ENCODE data around the gene PLXNA4. TPM values are rescaled to one million over a fixed set of nuclear protein-coding genes. Genes with fewer than 3 reads are reported as not detected.

PLXNA4 gene
- total RNA-seq, 1 donor: 2.6 TPM

- Histone ChIP-seq H3K9me3 (ENCODE audit: low read depth, low read length) (no peaks in the 10 kb centered on the region), H3K4me1 (ENCODE audit: insufficient read depth, low read length) (no peaks in the 10 kb centered on the region), H3K27me3 (ENCODE audit: insufficient read depth, low read length) (no peaks in the 10 kb centered on the region), H3K4me3 (ENCODE audit: low read length) (no peak overlapping the region)
Observed at GRCh38 chr7:132098327-132098726, 477.9 kb downstream of the PLXNA4 start.

DNA sequence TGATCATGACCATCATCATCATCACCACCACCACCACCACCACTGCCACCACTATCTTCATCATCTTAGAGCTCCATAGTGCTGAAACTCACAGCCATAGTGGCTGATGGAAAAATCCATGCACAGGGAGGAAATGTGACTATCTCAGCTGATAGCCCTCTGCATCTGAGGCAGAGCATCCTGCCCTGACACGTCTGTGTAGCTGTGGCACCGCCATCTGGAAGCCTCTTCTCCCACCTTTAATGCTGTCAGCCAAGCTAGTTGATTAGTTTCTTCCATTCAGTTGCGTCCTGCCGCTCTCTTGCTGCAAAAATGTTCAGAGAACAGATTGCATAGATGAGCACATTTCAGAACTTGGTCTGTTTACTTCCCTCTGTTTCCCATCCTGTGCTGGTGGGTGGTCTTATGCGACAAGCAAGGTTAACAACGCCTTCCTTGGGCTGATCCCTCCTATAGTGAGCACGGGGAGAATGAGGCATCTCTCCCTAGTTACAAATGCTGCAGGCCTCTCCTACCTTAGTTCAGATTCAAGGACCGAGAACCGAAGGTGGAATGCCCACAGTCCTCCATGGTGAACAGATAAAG, 478.6 kb downstream of the PLXNA4 start:
- Histone ChIP-seq H3K27me3 (ENCODE audit: insufficient read depth, low read length) (no peaks in the 10 kb centered on the region), H3K4me3 (ENCODE audit: low read length) (no peak overlapping the region)

GRCh38 chr7:132095111-132095765, 481.0 kb downstream of the PLXNA4 start:
- no peaks in the 10 kb centered on the region for H3K9me3 ChIP-seq (ENCODE audit: low read depth, low read length)
- H3K4me1 ChIP-seq (ENCODE audit: insufficient read depth, low read length): no peaks in the 10 kb centered on the region
- H3K4me3 ChIP-seq (ENCODE audit: low read length): no peak overlapping the region
- no peaks in the 10 kb centered on the region for H3K27me3 ChIP-seq (ENCODE audit: insufficient read depth, low read length)

More for the DNA sequence above, 478.6 kb downstream of the PLXNA4 start:
- no peaks in the 10 kb centered on the region for H3K9me3 ChIP-seq (ENCODE audit: low read depth, low read length)
- no peaks in the 10 kb centered on the region for H3K4me1 ChIP-seq (ENCODE audit: insufficient read depth, low read length)

DNA sequence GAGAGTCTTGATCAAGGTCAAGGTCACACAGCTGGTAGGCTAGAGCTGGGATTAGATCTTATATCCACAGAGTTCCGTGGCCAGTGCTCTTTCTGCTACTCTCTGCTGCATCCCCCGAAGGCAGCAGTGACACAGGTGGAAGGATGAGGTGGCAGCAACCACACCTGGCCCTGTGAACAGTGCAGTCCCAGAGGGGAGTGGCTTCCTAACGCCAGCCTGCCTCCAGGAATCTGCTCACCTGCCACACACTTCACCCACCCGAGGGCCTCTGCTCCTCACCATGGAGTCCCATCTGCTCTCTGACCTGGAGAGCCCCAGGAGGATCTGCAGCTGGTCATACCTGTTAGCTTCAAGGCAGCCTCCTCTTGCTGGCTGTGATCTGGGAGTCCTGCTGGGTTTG, 484.2 kb downstream of the PLXNA4 start:
- Histone ChIP-seq H3K4me1 (ENCODE audit: insufficient read depth, low read length) (no peaks in the 10 kb centered on the region), H3K4me3 (ENCODE audit: low read length) (no peak overlapping the region), H3K27me3 (ENCODE audit: insufficient read depth, low read length) (no peaks in the 10 kb centered on the region), H3K9me3 (ENCODE audit: low read depth, low read length) (no peaks in the 10 kb centered on the region)

DNA sequence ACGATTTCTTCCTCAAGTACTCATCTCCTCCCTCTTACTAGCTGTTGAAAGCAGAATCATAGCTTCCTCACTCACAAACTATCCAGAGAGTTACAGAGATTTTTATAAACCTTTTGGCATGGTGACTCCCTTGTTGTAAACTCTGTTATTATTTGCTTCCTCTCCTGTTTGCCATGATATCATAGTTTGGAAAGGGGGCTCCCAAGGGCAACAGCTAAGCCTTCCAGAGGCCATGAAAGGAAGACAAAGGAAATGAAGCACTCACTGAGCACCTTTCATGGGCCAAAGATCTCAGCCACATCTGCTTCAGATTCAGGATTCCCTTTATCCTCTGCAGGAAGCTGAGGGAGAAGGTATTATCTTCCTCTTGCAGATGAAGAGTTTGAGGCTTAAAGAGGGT, 484.6 kb downstream of the PLXNA4 start:
- Histone ChIP-seq H3K4me3 (ENCODE audit: low read length) (no peak overlapping the region), H3K27me3 (ENCODE audit: insufficient read depth, low read length) (no peaks in the 10 kb centered on the region), H3K9me3 (ENCODE audit: low read depth, low read length) (no peaks in the 10 kb centered on the region), H3K4me1 (ENCODE audit: insufficient read depth, low read length) (no peaks in the 10 kb centered on the region)

- Histone ChIP-seq H3K9me3 (ENCODE audit: low read depth, low read length) (no peaks in the 10 kb centered on the region), H3K4me3 (ENCODE audit: low read length) (no peak overlapping the region), H3K4me1 (ENCODE audit: insufficient read depth, low read length) (no peaks in the 10 kb centered on the region), H3K27me3 (ENCODE audit: insufficient read depth, low read length) (no peaks in the 10 kb centered on the region)
Observed at GRCh38 chr7:132090444-132090843, 485.8 kb downstream of the PLXNA4 start.

GRCh38 chr7:132089356-132089755, 486.9 kb downstream of the PLXNA4 start:
- Histone ChIP-seq H3K27me3 (ENCODE audit: insufficient read depth, low read length) (no peaks in the 10 kb centered on the region), H3K4me3 (ENCODE audit: low read length) (no peak overlapping the region), H3K4me1 (ENCODE audit: insufficient read depth, low read length) (no peaks in the 10 kb centered on the region), H3K9me3 (ENCODE audit: low read depth, low read length) (no peaks in the 10 kb centered on the region)

GRCh38 chr7:132087421-132087820, 488.8 kb downstream of the PLXNA4 start:
- H3K4me1 ChIP-seq (ENCODE audit: insufficient read depth, low read length): no peaks in the 10 kb centered on the region
- H3K9me3 ChIP-seq (ENCODE audit: low read depth, low read length): no peaks in the 10 kb centered on the region
- H3K27me3 ChIP-seq (ENCODE audit: insufficient read depth, low read length): no peaks in the 10 kb centered on the region
- H3K4me3 ChIP-seq (ENCODE audit: low read length): no peak overlapping the region

DNA sequence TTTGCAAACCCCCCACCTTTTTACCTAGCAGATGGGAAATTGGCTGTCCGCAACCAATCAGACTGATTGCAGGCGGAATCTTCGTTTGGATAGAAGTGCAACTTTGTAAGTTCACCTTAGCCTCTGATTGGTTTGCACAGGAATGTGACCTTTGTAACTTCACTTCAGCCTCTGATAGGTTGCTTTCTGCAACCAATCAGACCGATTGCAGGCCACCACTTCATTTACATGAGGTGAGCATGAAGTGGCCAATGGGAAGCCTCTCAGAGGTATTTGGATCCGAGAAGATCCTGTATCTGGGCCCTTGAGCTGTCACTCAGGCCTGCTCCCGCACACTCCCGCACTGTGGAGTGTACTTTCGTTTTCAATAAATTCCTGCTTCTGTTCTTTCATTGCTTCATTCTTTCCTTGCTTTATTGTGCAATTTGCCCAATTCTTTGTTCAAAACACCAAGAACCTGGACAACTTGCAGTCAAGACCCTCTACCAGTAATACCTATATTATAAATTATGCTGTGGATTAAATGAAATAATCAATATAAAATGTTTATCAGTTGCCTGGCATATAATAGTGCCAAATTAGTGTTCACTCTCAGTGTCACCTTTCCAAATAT, 491.4 kb downstream of the PLXNA4 start:
- no peaks in the 10 kb centered on the region for H3K27me3 ChIP-seq (ENCODE audit: insufficient read depth, low read length)
- no peak overlapping the region for H3K4me3 ChIP-seq (ENCODE audit: low read length)
- H3K9me3 ChIP-seq (ENCODE audit: low read depth, low read length): no peaks in the 10 kb centered on the region
- H3K4me1 ChIP-seq (ENCODE audit: insufficient read depth, low read length): no peaks in the 10 kb centered on the region

DNA sequence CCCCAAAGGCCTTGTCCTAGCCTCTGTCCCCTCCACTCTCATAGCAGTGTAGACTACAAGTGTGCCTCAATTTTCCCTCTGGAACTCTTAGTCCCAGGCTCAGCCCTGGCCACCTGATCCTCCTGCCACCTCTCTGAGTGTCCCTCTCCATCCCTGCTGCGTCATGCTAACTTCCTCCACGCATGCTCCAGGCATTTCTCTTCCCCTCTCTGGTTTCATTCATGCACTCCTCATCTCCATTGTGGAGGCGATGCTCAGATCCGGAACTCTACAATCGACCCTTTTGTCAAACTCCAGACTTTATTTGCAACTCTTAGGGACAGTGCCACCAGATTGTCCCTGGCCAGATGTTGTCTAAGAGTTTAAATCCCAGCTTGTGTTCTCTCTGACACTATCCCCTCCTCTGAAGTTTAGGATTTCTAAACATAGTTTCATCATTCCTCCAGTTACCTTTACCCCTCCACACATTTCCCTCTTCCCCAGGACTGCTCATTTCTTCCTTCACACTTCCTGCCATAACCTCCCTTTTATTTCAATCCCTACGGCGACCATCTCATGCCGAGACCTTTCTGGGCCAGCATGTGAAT, 492.6 kb downstream of the PLXNA4 start:
- H3K4me3 ChIP-seq (ENCODE audit: low read length): no peak overlapping the region
- H3K27me3 ChIP-seq (ENCODE audit: insufficient read depth, low read length): no peaks in the 10 kb centered on the region
- H3K9me3 ChIP-seq (ENCODE audit: low read depth, low read length): no peaks in the 10 kb centered on the region
- no peaks in the 10 kb centered on the region for H3K4me1 ChIP-seq (ENCODE audit: insufficient read depth, low read length)

DNA sequence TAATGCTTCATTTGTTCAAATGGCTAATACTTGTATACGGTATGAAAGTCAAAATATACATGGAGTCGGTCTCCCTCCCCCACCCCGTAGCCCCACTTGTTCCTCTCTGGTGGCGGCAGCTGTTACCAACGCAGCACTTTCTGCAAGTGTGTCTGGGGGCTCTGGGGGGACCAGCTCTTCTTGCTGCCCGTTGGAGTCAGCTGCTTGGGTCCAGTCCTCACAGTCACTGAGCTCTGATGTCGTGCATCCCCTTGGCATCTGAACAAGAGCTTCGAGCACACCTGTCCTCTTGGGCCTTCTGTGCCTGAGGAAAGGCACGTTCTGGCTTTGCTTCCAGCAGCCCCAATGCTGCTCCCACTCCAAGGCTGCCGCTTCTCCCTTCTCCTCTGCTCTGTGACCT, 493.1 kb downstream of the PLXNA4 start:
- no peaks in the 10 kb centered on the region for H3K9me3 ChIP-seq (ENCODE audit: low read depth, low read length)
- H3K27me3 ChIP-seq (ENCODE audit: insufficient read depth, low read length): no peaks in the 10 kb centered on the region
- no peak overlapping the region for H3K4me3 ChIP-seq (ENCODE audit: low read length)
- H3K4me1 ChIP-seq (ENCODE audit: insufficient read depth, low read length): no peaks in the 10 kb centered on the region

- H3K4me1 ChIP-seq (ENCODE audit: insufficient read depth, low read length): no peaks in the 10 kb centered on the region
- H3K4me3 ChIP-seq (ENCODE audit: low read length): no peak overlapping the region
- no peaks in the 10 kb centered on the region for H3K9me3 ChIP-seq (ENCODE audit: low read depth, low read length)
- no peaks in the 10 kb centered on the region for H3K27me3 ChIP-seq (ENCODE audit: insufficient read depth, low read length)
Observed at GRCh38 chr7:132082394-132082793, 493.9 kb downstream of the PLXNA4 start.

DNA sequence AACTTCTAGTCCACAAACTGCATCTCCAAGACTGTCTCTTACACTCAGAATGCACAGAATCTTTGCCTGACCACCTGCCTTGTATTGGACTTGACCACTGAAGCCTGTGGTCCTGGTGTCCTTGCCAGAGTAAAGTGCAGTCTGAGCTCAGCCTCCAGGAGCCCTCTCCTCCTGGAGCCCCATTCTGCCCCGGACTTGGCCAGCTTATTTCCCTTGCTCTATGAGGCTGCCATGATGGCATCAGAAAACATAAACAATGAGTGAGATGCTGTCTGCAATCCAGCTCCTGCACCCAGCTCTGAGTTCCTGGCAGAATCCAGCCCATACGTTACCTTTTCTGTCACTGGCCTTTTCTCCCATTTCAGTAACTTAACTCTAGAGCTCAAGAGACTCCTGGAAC, 494.6 kb downstream of the PLXNA4 start:
- no peaks in the 10 kb centered on the region for H3K4me1 ChIP-seq (ENCODE audit: insufficient read depth, low read length)
- H3K4me3 ChIP-seq (ENCODE audit: low read length): no peak overlapping the region
- H3K9me3 ChIP-seq (ENCODE audit: low read depth, low read length): no peaks in the 10 kb centered on the region
- no peaks in the 10 kb centered on the region for H3K27me3 ChIP-seq (ENCODE audit: insufficient read depth, low read length)

GRCh38 chr7:132080967-132081668, 495.2 kb downstream of the PLXNA4 start:
- H3K27me3 ChIP-seq (ENCODE audit: insufficient read depth, low read length): no peaks in the 10 kb centered on the region
- H3K4me1 ChIP-seq (ENCODE audit: insufficient read depth, low read length): no peaks in the 10 kb centered on the region
- H3K9me3 ChIP-seq (ENCODE audit: low read depth, low read length): no peaks in the 10 kb centered on the region
- no peak overlapping the region for H3K4me3 ChIP-seq (ENCODE audit: low read length)

- no peaks in the 10 kb centered on the region for H3K9me3 ChIP-seq (ENCODE audit: low read depth, low read length)
- H3K27me3 ChIP-seq (ENCODE audit: insufficient read depth, low read length): no peaks in the 10 kb centered on the region
- no peak overlapping the region for H3K4me3 ChIP-seq (ENCODE audit: low read length)
- no peaks in the 10 kb centered on the region for H3K4me1 ChIP-seq (ENCODE audit: insufficient read depth, low read length)
Observed at GRCh38 chr7:132080467-132080866, 495.8 kb downstream of the PLXNA4 start.
